Cerebellar cortex (tissue), 1 donor: ENCODE measurements around the gene LPP.

ENCODE experiments used
- DNase-seq: peaks from one replicate; pipeline ENCODE4 v3.0.0-alpha.2; 2015; ENCODE audit warnings: low spot score

Gene LPP

DNA sequence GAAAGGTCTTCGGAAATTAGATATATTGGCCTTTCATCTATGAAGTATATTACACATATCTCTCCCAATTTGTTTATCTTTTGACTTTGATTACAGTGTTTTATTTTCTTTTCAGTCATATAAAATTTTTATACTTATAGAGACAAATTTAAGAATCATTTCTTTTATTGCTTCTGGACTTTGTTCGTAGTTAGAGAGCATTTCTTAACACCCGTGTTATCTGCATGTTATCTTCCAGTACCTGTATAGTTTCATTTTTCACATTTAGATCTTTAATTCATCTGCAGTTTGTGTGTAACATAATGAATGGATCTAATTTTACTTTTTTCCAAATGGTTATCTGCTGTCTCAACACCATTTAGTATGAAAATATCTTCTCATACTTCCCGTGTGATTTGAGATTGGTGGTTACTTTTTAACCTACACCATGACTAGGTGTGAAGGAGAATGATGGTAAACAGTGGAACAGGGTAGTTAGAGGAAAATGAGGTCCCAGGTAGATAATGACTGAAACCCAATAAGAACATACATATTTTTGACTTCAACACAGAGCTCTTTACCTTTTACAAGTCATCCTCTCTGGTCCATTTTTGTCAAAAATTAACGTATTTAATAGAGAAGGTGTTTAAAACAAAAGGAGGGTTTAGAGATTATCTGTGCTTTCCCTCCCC lies 99.3 kb downstream of the LPP start:
- DNase-seq, result no peak

DNA sequence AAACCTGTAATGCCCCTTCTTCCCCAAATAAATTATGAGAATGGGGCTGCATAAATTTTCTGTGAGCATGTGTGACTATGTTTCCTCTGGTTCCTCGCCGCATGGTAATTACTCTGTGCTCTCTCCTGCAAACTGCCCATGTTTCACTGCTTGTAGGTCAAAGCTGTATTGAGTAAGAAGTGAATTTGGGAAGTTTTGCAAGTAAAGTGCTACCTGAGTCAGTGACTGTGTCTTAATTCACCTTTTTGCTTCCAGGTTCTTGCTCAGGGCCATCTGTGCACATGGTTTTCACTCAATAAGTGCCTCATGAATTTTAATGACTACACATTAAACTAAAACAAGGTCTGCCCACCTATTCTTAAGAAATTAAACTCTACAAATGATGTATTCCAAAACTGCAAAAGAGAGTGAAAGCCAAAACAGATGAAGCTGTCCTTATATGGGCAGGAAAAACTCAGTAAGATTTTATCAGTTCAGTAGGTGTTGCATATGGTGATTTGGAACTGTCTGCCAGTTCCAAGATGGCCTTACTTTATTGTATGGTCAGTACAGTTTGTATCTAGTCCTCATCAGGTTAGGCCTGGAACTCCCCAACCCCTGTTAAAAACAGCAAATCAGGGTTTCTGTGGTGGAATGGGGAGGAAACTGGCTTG lies 100.0 kb downstream of the LPP start:
- no peak for DNase-seq

- no peak for DNase-seq
Observed at GRCh38 chr3:188254520-188255070, 100.6 kb downstream of the LPP start.

DNA sequence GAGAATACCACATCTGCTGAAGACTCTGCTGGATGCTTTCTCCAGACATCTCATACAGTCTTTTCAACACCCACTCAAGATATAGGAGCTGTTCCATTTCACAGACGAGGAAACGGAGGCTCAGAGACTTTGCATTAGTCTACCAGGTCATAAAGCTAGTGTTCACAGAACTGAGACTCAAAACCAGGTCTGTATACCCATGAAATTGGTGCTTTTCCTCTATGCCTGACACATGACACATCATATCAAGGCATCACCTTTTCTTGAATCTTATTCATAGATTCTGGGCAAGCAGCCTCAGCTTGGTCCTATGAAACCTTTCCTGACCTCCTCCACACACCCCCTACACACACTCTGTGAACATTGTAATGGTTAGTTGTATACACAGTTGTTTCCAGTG lies 101.2 kb downstream of the LPP start:
- no peak for DNase-seq

DNA sequence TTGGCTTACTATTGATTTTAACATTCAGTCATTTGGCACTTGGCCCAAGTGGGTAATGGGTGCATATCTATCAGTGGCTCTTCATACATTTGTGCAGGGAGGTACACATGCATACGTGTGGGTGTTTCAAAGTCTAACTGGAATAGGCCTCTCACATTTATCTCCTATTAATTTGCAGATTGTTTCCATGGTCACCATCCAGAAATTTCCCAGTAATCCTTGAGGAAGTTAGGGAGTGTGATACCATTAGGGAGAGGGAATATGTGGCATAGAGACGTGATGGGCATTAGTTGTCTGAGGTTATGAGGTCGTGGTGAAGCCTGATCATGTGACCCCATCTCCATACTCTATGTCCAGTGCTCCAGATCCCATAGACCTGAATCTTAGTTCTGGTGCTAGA lies 102.8 kb downstream of the LPP start:
- no peak for DNase-seq

- no peak for DNase-seq
Observed at GRCh38 chr3:188257384-188258026, 103.5 kb downstream of the LPP start.

DNA sequence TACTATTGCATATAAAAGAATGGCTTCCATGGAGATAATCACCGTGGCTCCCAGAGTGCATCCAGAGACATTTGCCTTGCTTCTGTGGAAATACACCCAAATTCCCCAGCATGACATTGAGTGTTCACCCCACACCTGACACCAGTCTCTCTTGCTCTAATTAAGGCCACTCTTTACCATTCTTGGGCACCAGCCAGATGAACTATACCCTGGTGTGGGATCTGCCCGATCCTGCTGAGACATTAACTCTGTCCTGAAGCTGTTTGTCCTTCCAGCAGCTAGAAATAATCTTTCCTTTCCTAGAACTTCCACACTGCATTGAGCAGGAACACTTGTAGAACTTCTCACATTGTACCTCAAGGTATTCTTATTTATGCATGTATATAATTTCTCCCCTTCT lies 105.2 kb downstream of the LPP start:
- DNase-seq, result no peak

GRCh38 chr3:188259596-188259995 lies 105.6 kb downstream of the LPP start:
- peak; percentile 89 for DNase-seq

- no peak for DNase-seq
Observed at GRCh38 chr3:188261011-188261410, 107.1 kb downstream of the LPP start.

DNA sequence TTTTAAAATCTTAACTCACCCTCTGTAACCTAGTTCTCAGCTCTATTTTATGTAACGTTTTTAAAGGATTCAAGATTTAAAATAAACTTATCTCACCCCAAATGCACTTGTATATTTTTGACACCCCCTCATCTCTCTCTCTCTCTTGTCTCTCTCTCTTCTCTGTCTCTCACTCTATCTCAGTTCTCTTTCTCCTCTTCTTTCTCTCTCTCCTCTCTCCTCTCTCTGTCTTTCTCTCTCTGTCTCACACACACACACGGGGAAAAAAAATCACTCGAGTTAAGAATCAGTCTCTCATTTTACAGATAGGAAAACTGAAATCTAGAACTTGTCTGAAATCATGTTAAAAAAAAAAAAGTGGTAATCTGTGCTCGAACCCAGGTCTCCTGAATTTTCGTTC lies 108.5 kb downstream of the LPP start:
- no peak for DNase-seq

- peak; percentile 86 for DNase-seq
Observed at GRCh38 chr3:188262913-188263683, 109.1 kb downstream of the LPP start.

DNA sequence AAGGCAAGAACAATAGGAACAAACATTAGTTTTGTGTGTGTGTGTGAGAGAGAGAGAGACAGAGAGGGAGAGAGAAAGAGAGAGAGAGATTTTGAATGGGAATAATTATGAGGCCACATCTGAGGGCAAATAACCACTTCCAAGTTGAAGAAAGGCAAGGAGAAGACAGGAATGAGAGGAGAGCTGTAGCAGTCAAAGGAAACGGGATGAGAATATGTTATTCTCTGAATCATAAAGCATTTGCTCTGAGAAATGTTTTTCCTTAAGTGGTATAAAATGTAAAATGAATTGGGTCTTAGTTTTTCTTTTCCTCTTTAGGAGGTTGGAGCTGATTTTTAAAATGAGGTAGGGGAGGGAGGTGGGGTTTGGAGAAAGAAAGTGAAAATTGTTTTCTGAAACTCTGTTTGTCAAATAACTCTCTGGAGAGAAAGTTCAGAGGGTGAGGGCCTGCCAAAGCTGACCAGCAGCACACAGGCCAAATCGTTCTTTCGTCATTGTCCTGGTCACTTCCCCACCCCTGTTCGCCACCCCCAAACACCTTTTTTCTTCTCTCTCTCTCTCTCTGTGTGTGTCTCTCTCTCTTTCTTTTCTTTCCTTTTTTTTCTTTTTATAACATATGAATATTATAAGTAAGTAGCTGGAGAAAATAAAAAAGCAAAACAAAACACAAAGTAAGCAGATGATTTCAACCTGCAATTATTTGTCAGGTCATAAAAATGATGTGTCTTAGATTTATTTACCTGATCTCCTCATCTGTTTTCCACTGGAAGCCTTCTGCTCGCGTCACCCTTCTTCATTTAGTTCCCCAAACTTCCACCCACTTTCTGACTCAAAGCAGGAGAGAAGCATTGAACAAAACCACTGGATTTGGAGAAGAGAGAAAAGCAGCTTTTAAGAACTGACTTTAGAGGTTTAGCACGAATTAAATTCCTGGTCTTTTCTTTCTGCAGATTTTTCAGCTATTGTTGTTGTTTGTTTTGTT lies 110.6 kb downstream of the LPP start:
- no peak for DNase-seq

GRCh38 chr3:188266562-188267274 lies 112.8 kb downstream of the LPP start:
- peak; percentile 60 for DNase-seq

DNA sequence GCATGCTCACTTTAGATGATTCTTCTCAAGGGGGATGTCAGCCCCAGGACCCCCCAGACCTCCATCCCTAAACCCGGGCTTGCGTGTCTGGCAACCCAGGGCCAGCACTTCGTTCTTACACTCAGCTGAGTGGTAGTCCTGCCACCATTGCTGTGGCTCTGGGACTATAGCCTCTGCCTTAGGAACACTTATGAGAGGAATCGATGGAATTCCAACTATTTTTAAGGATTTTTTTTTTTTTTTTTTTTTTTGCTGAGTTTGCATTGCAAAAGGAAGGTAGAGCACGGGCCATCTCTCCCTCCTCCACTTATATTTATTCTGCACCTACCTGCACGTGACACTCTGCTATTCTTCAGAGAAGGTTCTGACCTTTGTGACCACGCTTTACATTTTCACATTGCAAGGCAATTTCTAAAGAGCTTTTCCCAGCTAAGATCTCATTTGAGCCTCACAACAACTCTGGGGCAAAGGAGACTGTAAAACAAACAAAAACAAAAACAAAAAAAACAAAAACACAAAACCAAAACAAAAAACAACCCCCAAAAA lies 113.9 kb downstream of the LPP start:
- no peak for DNase-seq

GRCh38 chr3:188268336-188268735 lies 114.4 kb downstream of the LPP start:
- no peak for DNase-seq

GRCh38 chr3:188269040-188269439 lies 115.1 kb downstream of the LPP start:
- DNase-seq, result no peak

DNA sequence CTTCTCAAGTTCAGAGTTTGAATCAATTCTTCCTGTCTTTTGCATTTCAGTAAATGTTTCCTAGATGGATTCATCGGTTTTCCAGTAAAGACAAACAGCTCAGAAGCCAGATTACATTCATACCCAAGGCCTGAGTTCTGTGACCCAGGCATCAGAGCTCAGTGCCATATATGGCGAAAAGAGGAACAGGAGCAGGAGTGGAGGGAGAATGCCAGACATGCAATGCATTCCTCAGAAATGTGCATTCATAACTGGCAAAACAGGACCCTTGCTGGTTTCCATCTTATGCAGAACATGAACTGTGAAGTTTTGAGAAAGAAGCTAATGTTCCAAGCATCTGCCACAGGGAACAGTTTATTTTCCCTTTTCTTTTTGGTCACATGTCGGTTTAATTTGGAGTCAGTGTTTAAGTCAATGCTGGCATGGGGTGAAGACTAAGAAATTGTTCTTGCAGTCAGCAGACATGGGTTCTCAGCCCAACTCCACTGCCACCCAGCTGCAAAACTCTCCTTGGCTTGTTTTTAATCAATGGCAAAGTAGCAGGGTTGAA lies 116.5 kb downstream of the LPP start:
- peak; percentile 72 for DNase-seq

DNA sequence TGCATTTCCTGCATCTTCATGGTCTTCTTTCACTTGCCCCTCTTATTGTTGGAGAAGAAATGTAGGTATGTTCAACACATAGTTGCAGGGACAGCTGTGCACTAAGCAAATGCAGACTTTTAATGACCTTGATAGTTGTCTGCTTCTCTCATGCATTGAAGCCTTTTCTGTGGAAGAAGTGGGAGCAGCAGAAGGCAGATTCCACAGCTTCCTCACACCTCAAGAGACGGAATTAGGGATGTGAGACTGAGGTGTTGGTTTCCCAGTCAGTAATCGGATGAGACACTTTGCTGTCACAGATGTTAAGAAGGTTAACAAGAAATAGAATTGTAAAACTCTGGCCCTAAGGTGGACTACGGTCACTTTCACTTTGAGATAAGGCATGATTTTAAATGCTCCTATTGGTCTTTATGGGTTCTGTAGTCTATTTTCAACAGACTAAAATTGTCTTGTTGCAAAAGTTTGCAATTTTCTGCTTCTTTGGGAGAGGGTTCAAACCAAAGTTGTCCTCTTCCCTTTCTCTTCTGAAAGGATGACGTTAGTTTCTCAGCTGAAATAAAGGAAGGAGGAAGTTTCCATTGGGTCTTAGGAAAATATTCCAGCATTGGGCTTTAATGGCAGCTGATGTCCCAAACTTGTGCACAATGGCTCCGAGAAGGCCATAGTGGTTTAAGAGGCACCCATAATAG lies 117.4 kb downstream of the LPP start:
- no peak for DNase-seq
